SK-N-MC (cell line): Measurements from ENCODE around the gene GRID2.

Experiments used
- EZH2 ChIP-seq: fragments of 200-600 bp; sonication (generic); IDR thresholded peaks from one replicate; pipeline ENCODE4 v1.6.1; 2017; ENCODE audit warnings: antibody characterized with exemption
- FOXP2 ChIP-seq: optimal IDR thresholded peaks from 2 replicates; pipeline ENCODE3; 2011; ENCODE audit warnings: mild to moderate bottlenecking, moderate library complexity; ENCODE audit not compliant: insufficient read depth; ENCODE audit errors: extremely low read length, control extremely low read depth
- POLR2AphosphoS5 ChIP-seq: IDR thresholded peaks from 2 replicates; pipeline ENCODE4 v1.6.1; 2012; ENCODE audit warnings: mild to moderate bottlenecking, low read depth, low read length, borderline replicate concordance

- TF ChIP-seq FOXP2 (no peak), EZH2 (no peak), POLR2AphosphoS5 (no peak)
Observed at GRCh38 chr4:92501456-92501855, 197.7 kb downstream of the GRID2 start.
